Epithelial cell of proximal tubule (primary cell): ENCODE data around the gene ADGRL4. TPM values are rescaled to one million over a fixed set of nuclear protein-coding genes. Genes with fewer than 3 reads are reported as not detected.

Experiments
- DNase-seq: peaks from one replicate; pipeline ENCODE4 v3.0.0-alpha.2; 2011; ENCODE audit warnings: low read depth
- H3K4me3 ChIP-seq: 2 replicates; pipeline ENCODE4 v1.5.1; 2011; ENCODE audit warnings: low read depth, mild to moderate bottlenecking, low read length
- CTCF ChIP-seq: conservative IDR thresholded peaks from 2 replicates; pipeline ENCODE4 v1.5.1; 2012; ENCODE audit warnings: low read depth, mild to moderate bottlenecking, low read length
- total RNA-seq: library from RNA; depleted of rRNA; stranded (reverse); fragments of >200 nt; gene quantifications from 2 replicates; pipeline ENCODE4 v1.2.3, GENCODE V29; 2015

Gene ADGRL4
- total RNA-seq: 9.0 and 14.6 TPM in 2 replicates

- H3K4me3 ChIP-seq: peak within 1 kb of the TSS; percentile 63
Measured at GRCh38 chr1:79006564-79006963, at the start of gene ADGRL4. Gene ADGRL4, minus strand, starts transcription at chr1:79006730. Its CDS starts 76 bp downstream, at chr1:79006654.

GRCh38 chr1:79055856-79056255 lies 49.3 kb upstream of the ADGRL4 start:
- no peak for DNase-seq
- TF ChIP-seq CTCF: no peak
- H3K4me3 ChIP-seq: no peak overlapping the region

More at GRCh38 chr1:79006564-79006963, at the start of gene ADGRL4:
- no peak for TF ChIP-seq CTCF
- DNase-seq: no peak

GRCh38 chr1:79052829-79053449 lies 46.4 kb upstream of the ADGRL4 start:
- no peak for DNase-seq
- peak overlapping the region; percentile 20 for H3K4me3 ChIP-seq
- no peak for TF ChIP-seq CTCF

GRCh38 chr1:79044974-79045650 lies 38.6 kb upstream of the ADGRL4 start:
- no peak overlapping the region for H3K4me3 ChIP-seq
- DNase-seq: no peak
- TF ChIP-seq CTCF: peak; percentile 29

GRCh38 chr1:79043506-79043905 lies 37.0 kb upstream of the ADGRL4 start:
- TF ChIP-seq CTCF: no peak
- no peak for DNase-seq

GRCh38 chr1:79042539-79042938 lies 36.0 kb upstream of the ADGRL4 start:
- no peak overlapping the region for H3K4me3 ChIP-seq
- no peak for DNase-seq
- TF ChIP-seq CTCF: no peak

More at GRCh38 chr1:79043506-79043905, 37.0 kb upstream of the ADGRL4 start:
- no peak overlapping the region for H3K4me3 ChIP-seq
